HG03378 (cell line): Measurements from ENCODE around the gene ZNF300.
A peak's percentile ranks its signal among the peaks of the same experiment; 100 is the strongest.
"Not testable (repeated sequence)": the region's sequence is repeated elsewhere in the genome, so short reads cannot be mapped to it uniquely, and the experiment has no call there.

Experiments
- ATAC-seq: cut with Tn5 transposase; IDR thresholded peaks from one replicate; pipeline ENCODE4 v1.9.1; 2021; ENCODE audit warnings: mild to moderate bottlenecking, moderate library complexity; ENCODE audit not compliant: unreplicated experiment

The ZNF300 gene

DNA sequence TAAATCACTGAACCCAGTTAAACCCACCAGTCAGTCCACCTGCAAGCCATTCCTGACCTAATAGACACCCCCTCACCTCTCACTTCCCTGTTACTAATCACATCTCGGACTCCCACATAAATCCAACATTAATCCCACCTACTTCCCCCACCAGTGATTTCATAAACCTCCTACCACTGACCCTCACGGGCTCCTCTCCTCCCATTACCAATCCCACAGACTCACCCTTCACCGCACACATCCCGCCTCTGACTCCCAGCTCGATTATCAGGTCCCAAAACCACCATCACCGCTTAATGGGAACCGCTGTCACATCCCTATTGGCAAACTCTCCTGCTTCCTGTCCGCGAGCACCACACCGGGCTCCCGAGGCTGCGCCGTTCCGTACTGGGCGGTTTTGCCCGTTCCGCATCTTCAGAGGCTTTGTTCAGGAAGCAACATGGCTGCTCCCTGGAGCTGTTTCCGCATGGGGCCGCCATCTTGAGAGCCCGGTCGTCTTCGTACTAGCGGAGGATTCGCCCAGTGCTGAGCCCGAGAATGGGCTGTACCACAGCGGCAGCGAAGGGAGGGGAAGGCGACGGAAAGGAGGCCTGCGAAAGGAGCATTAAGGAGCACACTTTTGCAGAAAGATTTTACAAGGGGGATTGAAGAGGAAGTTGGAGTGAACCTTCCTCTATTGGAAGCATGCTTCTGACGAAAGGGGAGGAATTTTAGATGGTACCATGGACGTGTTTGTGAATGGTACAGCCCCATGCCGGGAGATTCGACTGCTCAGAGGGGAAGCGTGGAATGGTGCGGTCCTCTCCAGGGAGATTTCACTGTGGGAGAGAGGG lies at the start of gene ZNF300:
Gene ZNF300 (minus strand): TSS at position 502 of the 833 bp plus-strand sequence. CDS start 1,825 bp downstream, outside the sequence.
- no peak for ATAC-seq

GRCh38 chr5:150948539-150948938 lies 43.8 kb upstream of the ZNF300 start:
- no peak for ATAC-seq

- no peak for ATAC-seq
Measured at GRCh38 chr5:150946351-150946905, 41.6 kb upstream of the ZNF300 start.

DNA sequence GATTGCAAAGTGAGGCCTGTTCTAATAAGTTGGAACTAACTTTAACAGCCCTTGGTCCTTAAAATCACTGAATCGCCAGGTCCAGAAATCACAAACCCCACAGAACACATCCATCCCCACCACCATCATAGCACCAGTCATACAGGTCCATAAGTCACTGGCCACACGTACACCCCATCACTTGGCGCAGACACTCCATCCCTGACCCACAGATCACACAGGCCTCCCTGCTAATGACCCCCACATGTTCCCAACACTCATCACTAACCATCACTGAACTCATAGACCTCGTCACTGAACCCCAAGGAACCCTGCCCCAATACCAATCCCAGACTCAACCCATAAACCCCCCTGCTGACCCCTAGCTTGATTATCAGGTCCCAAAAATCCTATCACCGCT lies 41.2 kb upstream of the ZNF300 start:
- ATAC-seq, result no peak

DNA sequence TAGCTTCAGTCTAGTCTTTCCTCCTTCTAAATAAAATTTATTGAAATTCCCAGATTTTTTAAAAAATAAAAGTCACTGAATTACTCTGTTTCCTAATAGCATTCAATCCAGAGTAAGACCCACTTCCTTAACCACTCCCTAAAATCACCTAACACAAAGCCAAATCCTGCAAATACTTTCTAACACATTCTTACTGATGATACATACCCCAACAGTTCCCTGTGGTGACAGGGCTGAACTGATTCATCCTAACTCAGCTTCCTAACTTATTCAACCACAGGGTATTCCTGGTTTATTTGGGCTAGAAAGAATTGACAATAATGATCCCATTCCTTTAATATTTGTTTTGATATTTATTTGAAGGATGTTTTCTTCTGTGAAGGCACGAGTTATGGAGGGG lies 40.7 kb upstream of the ZNF300 start:
- no peak for ATAC-seq

DNA sequence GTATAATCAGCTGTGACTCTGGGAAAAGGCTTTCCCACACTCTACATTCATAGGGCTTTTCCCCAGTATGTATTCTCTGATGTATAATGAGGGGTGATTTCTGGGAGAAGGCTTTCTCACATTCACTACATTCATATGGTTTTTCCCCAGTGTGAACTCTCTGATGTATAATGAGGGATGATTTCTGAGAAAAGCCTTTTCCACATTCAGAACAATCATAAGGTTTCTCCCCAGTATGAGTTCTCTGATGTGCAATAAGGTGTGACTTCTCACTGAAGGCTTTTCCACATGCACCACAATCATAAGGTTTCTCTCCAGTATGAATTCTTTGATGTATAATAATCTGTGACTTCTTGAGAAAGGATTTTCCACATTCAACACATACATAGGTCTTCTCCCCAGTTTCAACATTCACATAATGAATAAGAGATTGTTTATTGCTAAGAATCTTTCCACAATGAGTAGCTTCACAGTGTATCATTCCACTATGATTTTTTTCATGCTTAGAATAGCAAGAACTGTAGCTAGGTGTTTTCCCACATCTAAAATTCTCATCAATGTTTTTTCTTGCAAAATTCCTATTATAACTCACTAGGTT lies 26.7 kb upstream of the ZNF300 start:
- no peak for ATAC-seq

- no peak for ATAC-seq
Measured at GRCh38 chr5:150918613-150919012, 13.8 kb upstream of the ZNF300 start.

GRCh38 chr5:150912312-150912814 lies 7.6 kb upstream of the ZNF300 start:
- ATAC-seq, result no peak

DNA sequence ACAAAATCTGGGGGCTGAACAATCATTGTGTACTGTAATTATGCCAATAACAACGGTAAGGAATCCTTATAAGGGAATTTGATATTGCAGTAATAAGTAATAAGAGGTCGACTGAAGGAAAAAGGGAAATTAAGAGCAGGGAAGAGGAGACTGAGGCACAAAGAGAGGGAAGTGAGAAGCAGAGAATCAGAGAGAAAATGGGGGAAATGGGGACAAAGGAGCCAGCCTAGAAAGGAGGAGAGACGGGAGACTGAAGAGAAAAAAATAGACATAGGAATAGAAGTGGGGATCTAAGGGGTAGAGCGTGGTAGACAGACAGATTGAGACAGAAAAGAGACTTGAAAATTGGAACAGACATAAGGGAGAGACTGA lies 518 bp upstream of the ZNF300 start:
- ATAC-seq, result no peak

DNA sequence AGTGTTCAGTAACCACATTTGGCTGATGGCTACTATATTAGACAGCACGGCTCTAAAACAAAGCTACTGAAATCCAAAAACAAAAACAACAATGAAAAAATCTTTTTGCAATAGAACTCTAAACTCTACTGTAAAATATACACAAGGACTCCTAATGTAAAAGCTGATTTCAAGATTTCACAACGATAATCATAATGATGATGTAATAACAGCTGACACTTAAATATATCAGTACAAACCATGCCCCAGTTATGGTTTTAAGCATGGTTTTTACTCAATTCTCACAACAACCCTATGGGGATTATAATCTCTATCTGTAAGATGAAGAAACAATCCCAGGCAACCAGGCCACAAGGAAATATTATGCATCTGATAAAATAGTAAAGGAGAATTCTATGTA lies 3.3 kb downstream of the ZNF300 start:
- no peak for ATAC-seq

DNA sequence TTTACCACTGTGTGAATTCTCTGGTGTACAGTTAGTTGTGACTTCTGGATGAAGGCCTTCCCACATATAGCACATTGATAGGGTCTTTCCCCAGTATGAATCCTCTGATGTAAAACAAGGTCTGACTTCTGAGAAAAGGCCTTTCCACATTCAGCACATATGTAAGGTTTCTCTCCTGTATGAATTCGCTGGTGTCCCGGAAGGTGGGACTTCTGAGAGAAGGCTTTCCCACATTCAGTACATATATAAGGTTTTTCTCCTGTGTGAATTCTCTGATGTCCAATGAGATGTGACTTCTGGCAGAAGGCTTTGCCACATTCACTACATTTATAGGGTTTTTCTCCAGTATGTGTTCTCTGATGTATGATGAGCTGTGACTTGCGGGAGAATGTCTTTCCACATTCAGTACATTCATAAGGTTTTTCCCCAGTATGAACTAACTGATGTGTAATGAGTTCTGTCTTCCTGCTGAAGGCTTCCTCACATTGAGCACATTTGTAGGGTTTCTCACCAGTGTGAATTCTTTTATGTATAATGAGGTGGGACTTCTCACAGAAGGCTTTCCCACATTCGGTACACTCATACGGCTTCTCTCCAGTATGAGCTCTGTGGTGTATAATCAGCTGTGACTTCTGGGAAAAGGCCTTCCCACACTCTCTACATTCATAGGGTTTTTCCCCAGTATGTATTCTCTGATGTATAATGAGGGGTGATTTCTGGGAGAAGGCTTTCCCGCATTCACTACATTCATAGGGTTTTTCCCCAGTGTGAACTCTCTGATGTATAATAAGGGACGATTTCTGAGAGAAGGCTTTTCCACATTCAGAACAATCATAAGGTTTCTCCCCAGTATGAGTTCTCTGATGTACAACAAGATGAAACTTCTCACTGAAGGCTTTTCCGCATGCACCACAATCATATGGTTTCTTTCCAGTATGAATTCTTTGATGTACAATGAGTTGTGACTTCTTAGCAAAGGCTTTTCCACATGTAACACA lies 9.1 kb downstream of the ZNF300 start:
- no peak for ATAC-seq

DNA sequence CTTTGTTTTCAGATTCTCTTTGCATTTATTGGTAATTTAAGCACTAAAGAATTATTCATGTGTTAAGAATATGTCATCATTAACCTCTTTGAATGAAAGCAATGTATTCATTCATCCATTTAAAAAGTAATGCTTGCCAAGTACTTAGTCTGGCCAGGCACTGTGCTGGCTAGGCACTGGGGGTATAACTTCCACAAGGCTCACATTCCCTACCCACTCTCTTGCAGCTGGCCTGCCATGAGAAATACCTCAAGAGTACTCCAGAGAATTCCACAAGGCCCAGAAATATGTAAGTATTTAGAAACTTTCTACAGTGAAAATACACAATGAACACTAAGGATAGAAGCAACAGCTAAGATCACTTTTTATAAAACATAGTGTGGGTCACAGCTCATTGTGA lies 25.4 kb downstream of the ZNF300 start:
- ATAC-seq, result no peak

GRCh38 chr5:150862070-150862469 lies 42.7 kb downstream of the ZNF300 start:
- ATAC-seq, result no peak

- ATAC-seq, result no peak
Measured at GRCh38 chr5:150860246-150860821, 44.4 kb downstream of the ZNF300 start.

GRCh38 chr5:150856700-150857099 lies 48.1 kb downstream of the ZNF300 start:
- ATAC-seq, result not testable (repeated sequence)

DNA sequence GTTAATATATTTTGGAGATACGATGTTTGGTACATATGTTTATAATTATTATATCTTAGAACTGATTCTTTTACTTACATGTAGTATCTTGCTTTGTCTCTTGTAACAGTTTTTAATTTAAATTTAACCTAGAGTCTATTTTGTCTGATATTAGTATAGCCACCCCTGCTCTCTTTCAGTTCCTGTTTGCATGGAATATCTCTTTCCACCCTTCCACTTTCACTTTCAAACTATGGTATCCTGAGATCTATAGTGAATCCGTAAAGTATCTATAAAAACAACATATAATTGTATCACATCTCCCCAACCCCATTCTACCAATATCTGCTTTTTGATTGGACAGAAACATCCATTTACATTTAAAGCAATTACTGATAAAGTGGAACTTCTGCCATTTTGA lies 51.2 kb downstream of the ZNF300 start:
- ATAC-seq, result peak; percentile 82

GRCh38 chr5:150851039-150851438 lies 53.7 kb downstream of the ZNF300 start:
- ATAC-seq, result no peak

DNA sequence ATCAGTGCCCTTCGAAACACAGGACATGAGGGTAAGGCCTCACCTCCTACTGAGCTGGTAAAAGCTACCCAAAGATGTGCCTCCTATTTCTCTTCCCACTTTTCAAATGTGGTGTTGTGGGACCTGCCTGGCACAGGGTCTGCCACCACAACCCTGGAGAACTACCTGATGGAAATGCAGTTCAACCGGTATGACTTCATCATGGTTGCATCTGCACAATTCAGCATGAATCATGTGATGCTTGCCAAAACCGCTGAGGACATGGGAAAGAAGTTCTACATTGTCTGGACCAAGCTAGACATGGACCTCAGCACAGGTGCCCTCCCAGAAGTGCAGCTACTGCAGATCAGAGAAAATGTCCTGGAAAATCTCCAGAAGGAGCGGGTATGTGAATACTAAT lies 56.5 kb downstream of the ZNF300 start:
- ATAC-seq, result no peak

- ATAC-seq, result no peak
Measured at GRCh38 chr5:150847334-150847695, 57.5 kb downstream of the ZNF300 start.

DNA sequence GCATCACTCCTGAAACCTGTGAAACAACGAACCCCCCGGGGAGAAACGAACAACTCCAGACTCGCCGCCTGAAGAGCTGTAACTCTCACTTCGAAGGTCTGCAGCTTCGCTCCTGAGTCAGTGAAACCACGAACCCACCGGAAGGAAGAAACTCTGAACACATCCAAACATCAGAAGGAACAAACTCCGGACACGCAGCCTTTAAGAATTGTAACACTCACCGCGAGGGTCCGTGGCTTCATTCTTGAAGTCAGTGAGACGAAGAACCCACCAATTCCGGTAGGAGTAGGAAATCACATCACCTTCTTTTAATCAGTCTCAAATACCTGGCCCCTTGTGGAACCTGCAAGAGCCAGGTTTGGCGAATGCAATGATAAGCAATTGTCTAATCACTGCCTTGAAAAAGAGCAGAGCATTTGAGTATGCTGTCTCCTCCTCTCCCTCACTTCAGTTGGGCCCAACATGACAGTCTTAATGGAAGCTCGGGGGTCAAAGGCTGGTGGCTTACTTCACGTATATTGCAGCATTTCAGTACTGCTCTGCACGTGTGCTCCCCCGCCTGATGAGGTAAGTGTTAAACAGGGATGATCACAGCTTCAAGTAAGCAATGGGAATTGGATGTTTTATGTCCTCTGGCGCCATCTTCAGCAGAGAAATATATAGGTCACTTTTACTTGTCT lies 58.0 kb downstream of the ZNF300 start:
- peak; percentile 89 for ATAC-seq
